Fibroblast of peridontal ligament (primary cell): Measurements from ENCODE around the gene RASA3.
"Not testable (repeated sequence)": the region's sequence is repeated elsewhere in the genome, so short reads cannot be mapped to it uniquely, and the experiment has no call there.

ENCODE experiments used
- DNase-seq: peaks from one replicate; pipeline ENCODE4 v3.0.0-alpha.2; 2010; ENCODE audit errors: extremely low read depth

Gene RASA3

GRCh38 chr13:114100446-114101357 is 31.7 kb downstream of the RASA3 start:
- no peak for DNase-seq

GRCh38 chr13:114099918-114100445 is 32.4 kb downstream of the RASA3 start:
- peak; percentile 31 for DNase-seq

- DNase-seq: peak; percentile 86
Observed at GRCh38 chr13:114099191-114099590, 33.2 kb downstream of the RASA3 start.

GRCh38 chr13:114098689-114099056 is 33.8 kb downstream of the RASA3 start:
- DNase-seq: not testable (repeated sequence)

DNA sequence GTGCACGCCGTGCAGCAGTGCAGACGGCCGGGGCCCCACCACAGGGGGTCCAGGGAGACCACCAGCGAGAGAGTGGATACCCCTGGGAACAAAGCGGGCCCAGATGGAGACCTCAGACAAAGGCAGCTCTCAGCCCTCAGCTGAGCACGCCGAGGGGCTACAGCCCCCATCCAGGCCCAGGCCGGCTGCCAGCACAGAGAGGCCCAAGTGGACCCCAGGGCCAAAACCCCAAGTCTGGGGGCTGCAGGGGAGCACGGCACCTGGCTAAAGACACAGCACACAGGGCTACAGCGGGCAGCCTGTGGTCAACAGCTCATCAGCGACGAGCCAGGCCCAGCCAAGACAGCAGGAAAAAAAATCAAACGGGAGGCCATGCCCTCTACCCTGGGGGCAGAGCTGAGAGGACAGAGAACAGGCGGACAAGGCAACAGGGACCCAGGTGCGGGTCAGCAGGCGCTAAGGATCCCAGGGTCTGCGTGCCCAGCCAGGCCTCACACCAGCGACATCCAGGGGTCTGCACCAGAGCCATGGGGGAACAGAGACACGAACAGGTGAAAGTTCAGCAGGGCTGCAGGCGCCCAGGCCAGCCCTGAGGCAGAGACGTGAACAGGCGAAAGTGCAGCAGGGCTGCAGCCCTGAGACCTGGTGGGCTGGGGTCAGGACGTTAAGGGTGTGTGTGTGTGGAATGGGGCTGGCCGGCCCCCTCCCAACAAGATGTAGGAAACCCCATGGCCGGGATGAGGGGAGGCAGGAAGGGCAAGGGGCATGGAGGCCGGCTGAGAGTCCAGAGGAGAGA is 34.3 kb downstream of the RASA3 start:
- DNase-seq: no peak

DNA sequence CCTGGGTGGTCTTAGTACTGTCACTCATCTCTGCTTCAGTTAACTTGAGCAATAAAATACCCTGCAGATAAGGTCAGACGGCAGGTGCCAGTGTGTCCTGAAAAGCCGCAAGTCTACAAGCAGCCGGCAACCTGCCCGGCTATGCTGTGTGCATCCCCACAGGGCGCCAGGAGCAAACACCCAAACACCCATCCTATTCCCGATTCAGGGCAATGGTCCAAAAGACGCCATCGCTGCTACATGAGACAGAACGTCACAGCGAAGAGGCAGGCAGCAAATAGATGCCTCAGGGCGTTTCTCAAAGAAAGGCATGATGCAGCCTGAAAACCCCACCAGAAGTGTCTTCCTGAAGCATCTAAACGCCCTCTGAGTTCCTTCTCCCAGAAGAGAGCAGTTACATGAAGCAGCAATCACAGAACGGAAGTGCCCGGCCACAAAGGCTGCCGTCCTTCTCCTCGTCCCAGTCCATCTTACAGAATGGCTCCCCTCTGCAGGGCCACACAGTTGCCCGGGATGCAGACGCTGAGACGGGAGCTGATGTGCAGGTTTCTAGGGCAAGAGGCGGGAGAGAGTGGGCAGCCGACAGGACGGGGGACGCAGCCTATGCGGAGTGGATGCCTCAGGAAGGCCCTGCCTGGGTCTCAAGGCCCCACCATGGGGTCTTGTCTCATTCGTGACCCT is 35.1 kb downstream of the RASA3 start:
- no peak for DNase-seq

DNA sequence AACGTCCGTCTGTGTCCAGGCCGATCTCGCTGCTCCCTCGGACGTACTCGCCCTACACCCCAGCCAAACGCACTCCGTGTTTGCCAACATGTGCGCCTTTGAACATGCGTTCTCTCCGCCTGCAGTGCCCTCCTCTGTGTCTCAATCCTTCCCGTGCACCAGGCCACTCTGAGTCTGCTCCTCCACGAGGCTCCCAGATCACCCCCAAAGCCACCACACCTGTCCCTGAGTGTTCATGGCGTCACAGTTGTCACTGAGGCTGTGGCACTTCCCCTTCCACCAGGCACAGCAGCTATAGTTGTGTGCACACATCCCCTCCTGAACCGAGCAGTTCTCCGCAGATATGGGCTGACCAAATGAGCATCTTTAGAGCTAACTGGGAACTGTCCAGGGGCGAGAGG is 35.6 kb downstream of the RASA3 start:
- no peak for DNase-seq

DNA sequence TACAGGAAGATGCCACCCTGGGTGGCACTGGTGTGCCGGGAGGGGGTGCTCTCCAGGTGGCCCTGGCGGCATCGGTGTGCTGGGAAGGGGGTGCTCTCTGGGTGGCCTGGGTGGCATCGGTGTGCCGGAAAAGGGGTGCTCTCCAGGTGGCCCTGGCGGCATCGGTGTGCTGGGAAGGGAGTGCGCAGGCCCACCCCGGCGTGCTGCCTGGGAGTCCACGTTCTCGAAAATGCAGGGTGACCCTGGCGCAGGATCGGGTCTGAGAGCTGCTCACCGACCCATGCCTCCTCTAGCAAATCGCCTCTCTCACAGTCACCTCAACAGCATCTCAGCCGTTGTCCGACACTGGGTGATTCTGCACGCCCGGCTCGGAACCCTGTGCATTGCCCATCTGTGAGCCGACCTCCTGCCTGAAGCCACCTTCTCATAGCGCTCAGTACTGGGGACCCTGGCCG is 36.4 kb downstream of the RASA3 start:
- no peak for DNase-seq

DNA sequence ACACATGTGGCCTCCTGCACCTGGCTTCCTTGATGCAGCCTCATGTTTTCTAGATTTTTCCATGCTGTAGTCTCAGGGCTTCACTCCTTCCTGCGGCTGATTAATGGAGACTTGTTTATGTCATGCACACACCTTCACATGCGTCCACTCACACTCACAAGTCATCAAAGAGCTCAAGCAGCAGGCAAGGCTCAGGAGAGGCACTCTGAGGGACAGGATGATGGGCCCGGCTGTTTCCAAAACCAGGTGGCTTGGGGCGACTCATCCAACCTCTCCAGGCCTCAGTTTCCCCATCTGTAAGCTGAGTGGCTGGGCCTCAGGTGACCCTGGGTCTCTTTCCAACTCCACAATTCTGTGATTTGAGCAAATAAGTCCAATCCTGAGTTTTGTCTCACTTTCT is 36.9 kb downstream of the RASA3 start:
- DNase-seq: no peak

DNA sequence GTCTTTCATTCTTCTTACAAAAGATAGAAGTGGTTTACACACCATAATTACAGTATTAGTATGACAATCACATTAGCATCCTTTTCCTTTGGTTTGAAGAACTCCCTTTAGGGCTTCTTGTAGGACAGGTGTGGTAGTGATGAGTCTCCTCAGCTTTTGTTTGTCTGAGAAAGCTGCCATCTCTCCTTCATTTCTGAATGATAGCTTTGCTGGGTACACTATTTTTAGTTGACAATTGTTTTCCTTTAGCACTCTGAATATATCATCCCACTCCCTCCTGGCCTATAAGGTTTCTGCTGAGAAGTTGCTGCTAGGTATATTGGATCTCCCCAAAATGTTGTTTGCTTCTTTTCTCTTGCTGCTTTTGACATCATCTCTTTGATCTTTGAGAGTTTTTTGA is 39.3 kb downstream of the RASA3 start:
- DNase-seq: no peak

DNA sequence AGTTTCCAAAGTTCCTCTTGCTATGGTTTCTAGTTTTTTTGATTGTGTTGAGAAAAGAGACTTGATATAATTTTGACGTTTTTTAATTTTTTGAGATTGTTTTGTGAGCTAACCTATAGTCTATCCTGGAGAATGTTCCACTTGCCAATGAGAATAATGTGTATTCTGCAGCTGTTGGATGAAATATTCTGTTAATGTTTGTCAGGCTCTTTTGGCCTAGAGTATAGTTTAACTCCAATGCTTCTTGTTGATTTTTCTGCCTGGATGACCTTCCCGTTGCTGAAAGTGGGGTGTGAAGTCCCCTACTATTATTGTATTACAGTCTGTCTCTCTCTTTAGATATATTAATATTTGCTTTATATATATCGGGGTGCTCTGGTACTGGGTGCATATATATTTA is 40.0 kb downstream of the RASA3 start:
- no peak for DNase-seq

DNA sequence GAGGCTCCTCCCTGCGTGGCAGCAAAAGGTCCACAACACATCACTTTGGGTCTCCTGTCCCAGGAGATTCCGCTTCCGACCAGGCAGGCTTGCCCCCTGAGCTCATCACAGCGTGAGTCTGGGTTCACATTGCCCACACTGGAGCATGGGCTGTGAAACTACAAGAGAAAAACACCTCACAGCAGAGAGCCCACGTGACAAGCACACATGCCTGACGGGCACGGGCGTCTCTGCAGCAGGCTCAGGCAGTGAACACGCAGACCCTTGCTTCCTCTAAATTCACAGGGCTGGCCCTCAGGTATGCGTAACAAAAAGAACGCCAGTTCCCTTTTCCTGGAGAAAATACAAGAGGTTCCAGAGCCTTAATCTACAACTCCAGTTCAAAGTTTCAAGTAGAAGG is 41.9 kb downstream of the RASA3 start:
- no peak for DNase-seq

DNA sequence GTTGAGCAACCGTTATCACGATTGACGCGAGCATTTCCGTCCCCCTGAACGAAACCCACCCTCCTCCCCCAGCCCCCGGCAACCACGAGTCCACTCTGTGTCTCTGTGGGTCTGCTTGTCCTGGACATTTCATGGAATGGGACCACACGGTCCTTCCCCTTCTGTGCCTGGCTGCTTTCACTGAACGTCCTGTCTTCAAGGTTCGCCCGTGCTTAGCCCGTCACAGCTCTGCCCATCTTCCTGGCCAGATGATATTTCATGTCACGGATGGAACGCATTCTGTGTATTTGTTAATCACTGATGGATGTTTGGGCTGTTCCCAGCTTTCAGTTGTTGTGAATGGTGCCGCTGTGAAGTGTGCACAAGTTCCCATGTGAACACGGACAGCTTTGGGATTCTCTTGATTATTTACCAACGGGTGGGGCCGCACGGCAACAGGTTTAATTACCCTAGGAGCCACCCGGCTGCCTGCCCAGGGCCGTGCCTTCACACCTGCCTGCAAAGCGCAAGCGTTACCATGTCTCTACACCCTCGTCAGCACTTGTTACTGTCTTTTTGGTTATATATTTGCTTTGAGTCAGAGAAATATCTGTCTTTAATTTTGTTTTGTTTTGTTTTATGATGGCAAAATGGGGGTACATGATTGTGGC is 42.5 kb downstream of the RASA3 start:
- DNase-seq: no peak

- no peak for DNase-seq
Observed at GRCh38 chr13:114089341-114089740, 43.1 kb downstream of the RASA3 start.

DNA sequence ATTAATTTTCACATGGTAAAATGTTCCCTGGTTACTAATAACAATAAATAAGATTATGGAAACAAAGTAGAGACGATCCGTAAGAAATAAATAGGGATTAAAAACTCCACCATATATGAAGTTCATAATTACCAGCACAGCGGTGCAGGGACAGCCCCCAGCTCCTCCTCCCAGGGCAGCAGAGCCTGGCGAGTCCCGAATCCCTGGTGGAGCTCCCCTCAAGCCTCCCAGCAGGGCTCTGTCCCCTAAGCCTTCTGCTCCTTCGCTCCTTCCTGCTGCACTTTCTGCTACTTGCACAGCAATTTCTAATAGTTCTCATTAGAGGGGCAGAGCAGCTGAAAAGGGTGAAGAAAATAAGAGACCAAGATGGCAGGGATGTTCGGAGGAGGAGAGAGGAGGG is 43.6 kb downstream of the RASA3 start:
- no peak for DNase-seq

DNA sequence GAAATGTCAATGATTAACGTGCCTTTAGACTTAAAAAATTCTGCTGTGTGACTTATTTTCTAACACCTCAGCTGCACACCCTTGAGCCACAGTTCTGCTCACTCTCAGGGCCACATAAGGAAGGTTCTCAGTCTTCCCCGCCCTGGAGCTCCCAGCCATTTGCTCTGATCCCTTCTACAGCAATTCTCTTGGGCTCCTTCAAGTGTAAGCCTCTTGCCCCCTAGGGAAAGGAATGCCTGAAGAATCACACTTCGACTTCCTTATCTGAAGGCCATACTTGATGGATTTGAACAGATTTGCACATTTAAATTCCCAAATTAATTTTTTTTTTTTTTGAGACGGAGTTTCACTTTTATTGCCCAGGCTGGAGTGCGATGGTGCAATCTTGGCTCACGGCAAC is 44.2 kb downstream of the RASA3 start:
- no peak for DNase-seq

DNA sequence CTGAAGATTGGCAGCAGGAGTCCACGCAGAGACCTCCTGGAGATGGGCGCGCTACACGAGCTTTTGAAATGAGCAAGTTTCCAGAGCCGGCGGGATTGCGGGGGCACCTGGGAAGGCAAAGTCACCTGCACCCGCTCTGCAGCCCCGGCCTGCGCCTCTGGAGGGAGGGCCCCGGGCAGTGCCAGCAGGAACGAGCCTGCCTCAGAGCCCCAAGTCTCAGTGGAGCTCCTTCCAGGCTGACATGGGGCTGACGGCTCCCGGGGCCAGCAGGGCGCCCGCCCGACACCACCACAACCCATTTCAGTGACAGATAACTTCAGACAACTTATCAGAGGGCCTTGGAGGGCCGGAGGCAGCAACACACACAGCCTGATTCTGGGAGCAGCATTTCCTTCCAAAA is 45.0 kb downstream of the RASA3 start:
- no peak for DNase-seq

DNA sequence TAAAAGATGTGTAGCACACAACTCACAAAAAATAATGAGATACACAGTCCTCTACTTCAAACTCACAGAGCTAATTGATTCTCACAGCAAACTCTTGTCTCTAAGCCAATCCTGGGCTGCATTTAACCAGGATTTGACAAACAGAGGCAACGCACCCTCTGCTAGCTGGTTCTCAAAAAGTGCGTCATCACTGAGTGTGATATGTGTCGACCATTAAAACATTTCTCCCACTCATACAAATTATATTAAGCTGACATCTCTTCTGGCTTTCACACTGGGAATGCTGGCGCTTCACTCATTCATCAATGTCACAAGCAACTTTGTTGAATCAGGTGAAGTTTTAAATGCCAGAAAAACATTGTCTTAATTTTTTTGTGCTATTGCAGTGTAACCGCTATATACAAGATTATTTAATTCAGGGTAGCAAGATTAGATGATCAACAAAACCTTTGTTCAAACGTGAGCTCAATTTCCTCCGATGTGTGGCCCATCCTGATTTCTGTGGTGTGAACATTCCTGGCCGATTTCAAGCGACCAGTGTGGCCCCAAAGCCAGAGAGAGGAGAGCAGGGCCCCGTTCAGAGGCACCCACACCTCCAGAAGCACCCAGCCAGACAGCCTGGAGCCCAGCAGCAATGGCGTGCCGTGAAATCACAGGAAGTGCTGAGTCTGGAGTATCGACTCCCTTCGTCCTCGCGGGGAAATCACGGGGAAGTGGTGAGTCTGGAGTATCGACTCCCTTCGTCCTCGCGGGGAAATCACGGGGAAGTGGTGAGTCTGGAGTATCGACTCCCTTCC is 49.4 kb downstream of the RASA3 start:
- DNase-seq: no peak

- no peak for DNase-seq
Observed at GRCh38 chr13:114081761-114082681, 50.4 kb downstream of the RASA3 start.
